Progenitor cell of endocrine pancreas (in vitro differentiated cells): Measurements from ENCODE around the gene IYD. TPM values are rescaled to one million over a fixed set of nuclear protein-coding genes. Genes with fewer than 3 reads are reported as not detected.

Experiments used
- DNase-seq: peaks from one replicate; pipeline ENCODE4 v3.0.0; 2021; ENCODE audit warnings: low spot score; ENCODE audit not compliant: unreplicated experiment
- H3K27ac Mint-ChIP-seq: 2 replicates; pipeline ENCODE4 v1.8.0; 2021; ENCODE audit warnings: mild to moderate bottlenecking, moderate library complexity, mixed read lengths
- H3K27me3 Mint-ChIP-seq: 2 replicates; pipeline ENCODE4 v1.8.0; 2021; ENCODE audit warnings: mixed read lengths
- H3K36me3 Mint-ChIP-seq: 2 replicates; pipeline ENCODE4 v1.8.0; 2022; ENCODE audit warnings: mixed read lengths; ENCODE audit not compliant: insufficient read depth
- H3K4me1 Mint-ChIP-seq: 2 replicates; pipeline ENCODE4 v1.8.0; 2021; ENCODE audit warnings: low read depth, mixed read lengths
- H3K4me3 Mint-ChIP-seq: 2 replicates; pipeline ENCODE4 v1.8.0; 2021; ENCODE audit warnings: low read depth, mild to moderate bottlenecking, moderate library complexity, mixed read lengths
- H3K9me3 Mint-ChIP-seq: 2 replicates; pipeline ENCODE4 v1.8.0; 2021; ENCODE audit warnings: low read depth, mixed read lengths
- CTCF ChIP-seq: fragments of 200-600 bp; sonication (generic); IDR thresholded peaks from one replicate; pipeline ENCODE4 v1.5.0; 2021; ENCODE audit warnings: antibody characterized with exemption, mild to moderate bottlenecking; ENCODE audit not compliant: unreplicated experiment
- total RNA-seq: library from RNA; stranded (reverse); gene quantifications from 2 replicates; pipeline ENCODE4 v1.2.1, GENCODE V29; 2021

The IYD gene
- total RNA-seq, 1 donor from 2014 or later = 0.22 TPM

DNA sequence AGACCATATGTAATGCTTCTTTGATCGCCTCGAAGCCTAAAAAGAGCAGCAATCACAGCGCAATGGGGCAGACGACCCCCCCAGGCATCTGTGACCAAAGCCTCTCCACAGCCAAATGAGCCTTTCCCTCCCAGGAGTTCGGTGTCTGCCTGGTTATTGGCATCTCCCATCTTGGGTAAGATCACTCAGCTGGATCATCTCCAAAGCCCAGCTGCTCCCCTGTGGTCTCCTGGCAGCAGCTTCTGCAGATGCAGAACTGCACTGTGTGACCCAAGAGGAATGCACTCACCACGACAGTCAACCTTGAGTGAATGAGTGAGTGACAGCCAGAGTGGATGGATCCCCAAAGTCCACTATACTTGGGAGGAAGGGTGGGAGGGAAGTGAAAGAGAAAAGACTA is 44.8 kb upstream of the IYD start:
- Mint-ChIP-seq H3K9me3 (no peaks in the 10 kb centered on the region), H3K4me1 (peaks cover 3% of the 10 kb centered on the region), H3K27me3 (peaks cover 12% of the 10 kb centered on the region), H3K4me3 (no peak overlapping the region), H3K27ac (no peak overlapping the region), H3K36me3 (no peaks in the 10 kb centered on the region)
- TF ChIP-seq CTCF = no peak
- DNase-seq = no peak

- no peak overlapping the region for H3K4me3 Mint-ChIP-seq
Observed at GRCh38 chr6:150325066-150325772, 43.6 kb upstream of the IYD start.

DNA sequence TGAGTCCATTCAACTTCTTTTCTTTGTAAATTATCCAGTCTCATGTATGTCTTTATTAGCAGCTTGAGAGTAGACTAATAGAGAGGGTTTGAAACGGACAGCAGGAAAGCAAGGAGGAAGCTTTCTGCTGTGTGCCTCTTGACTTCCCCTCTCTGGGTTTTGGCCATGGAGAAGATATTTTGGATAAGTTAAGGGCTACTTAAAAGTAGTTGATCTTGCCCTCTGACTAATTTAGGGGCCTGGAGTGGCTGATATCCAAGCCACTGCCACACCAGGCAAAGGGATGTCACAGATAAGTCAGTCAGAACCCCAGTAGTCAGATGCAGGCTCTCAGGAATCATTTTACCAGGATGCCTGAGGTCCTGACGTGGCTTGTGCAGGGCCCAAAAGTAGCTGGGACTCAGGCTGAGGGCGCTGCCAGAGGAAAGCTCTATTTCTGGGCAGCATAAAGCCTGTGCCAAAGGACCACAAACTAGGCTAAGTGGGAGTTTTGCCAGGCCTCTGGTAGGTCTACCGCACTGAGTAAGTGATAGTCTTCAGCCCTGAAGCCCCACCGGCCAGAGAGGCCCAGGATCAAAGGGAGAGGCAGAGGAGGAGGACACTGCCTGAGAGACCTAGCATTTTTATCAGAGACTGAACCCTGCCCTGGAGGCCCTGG is 41.6 kb upstream of the IYD start:
- Mint-ChIP-seq H3K9me3 (no peaks in the 10 kb centered on the region), H3K4me1 (no peaks in the 10 kb centered on the region), H3K36me3 (no peaks in the 10 kb centered on the region), H3K4me3 (no peak overlapping the region), H3K27me3 (peaks cover 8% of the 10 kb centered on the region), H3K27ac (no peak overlapping the region)
- no peak for DNase-seq
- no peak for TF ChIP-seq CTCF

More at GRCh38 chr6:150325066-150325772, 43.6 kb upstream of the IYD start:
- Mint-ChIP-seq H3K27ac (no peak overlapping the region), H3K4me1 (no peaks in the 10 kb centered on the region), H3K27me3 (peaks cover 9% of the 10 kb centered on the region), H3K36me3 (no peaks in the 10 kb centered on the region), H3K9me3 (no peaks in the 10 kb centered on the region)
- no peak for DNase-seq
- TF ChIP-seq CTCF = no peak

DNA sequence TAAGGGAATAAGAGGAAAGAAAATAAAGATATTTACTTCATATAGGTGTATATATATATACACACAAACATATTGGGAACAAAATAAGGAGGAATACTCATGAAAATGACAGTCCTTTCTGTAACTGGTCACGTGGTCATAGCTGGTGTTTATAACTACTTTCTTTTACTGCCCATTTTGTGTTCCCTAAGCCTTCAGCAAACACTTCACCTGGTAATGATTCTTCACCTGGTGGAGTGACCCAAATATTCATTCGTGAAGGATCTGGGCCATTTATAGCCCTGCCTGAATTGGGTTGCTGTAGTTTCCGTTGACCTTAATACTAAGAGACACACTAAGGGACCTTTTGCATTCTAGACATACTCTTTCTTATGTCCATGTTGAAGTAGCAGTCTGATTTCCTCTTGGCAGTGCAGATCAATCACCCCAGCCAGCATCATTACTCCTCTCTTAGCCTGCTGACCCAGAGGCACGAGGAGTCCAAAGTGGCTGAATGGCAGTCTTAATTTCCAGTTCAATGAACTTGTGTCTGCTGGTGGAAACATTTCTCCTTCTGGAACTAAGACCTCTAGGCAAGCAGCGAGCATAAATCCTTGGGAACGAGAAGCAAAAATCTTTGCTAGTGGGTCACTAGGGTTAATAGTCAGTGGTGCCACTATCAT is 39.9 kb upstream of the IYD start:
- H3K36me3 Mint-ChIP-seq = no peaks in the 10 kb centered on the region
- H3K9me3 Mint-ChIP-seq = peaks cover 5% of the 10 kb centered on the region
- H3K4me1 Mint-ChIP-seq = no peaks in the 10 kb centered on the region
- no peak for TF ChIP-seq CTCF
- no peak overlapping the region for H3K27ac Mint-ChIP-seq
- H3K27me3 Mint-ChIP-seq = peaks cover 8% of the 10 kb centered on the region
- DNase-seq = no peak
- no peak overlapping the region for H3K4me3 Mint-ChIP-seq

DNA sequence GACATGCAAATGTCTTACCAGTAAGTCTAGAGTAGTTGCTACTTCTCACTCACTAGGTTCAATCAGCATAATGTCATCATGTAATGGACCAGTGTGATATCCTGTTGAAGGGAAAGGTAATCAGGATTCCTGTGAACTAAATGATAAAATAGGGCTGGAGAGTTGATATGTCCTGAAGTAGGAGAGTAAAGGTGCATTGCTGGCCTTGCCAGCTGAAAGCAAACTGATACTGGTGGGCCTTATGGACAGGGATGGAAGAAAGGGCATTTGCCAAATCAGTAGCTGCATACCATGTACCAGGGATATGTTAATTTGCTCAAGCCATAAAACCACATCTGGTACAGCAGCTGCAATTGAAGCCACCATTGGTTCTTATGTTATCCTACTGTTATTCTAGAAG is 37.5 kb upstream of the IYD start:
- TF ChIP-seq CTCF = no peak
- Mint-ChIP-seq H3K27me3 (peaks cover 8% of the 10 kb centered on the region), H3K4me1 (no peaks in the 10 kb centered on the region), H3K9me3 (peaks cover 5% of the 10 kb centered on the region), H3K4me3 (no peak overlapping the region), H3K36me3 (no peaks in the 10 kb centered on the region), H3K27ac (no peak overlapping the region)
- no peak for DNase-seq
